Loucy (cell line): ENCODE measurements around the gene DLG2.

Experiments used
- H2AFZ ChIP-seq: fragments of 200-600 bp; sonication (generic); 2 replicates; pipeline ENCODE4 v1.6.0; 2016; ENCODE audit warnings: antibody characterized with exemption, mild to moderate bottlenecking, low read length, moderate library complexity
- H3F3A ChIP-seq: fragments of 200-600 bp; 2 replicates; pipeline ENCODE4 v1.6.0; 2016; ENCODE audit warnings: antibody characterized with exemption, low read depth, mild to moderate bottlenecking
- H3K27me3 ChIP-seq: fragments of 200-600 bp; sonication (generic); 2 replicates; pipeline ENCODE4 v1.6.1; 2014; ENCODE audit warnings: low read length, mild to moderate bottlenecking; ENCODE audit not compliant: insufficient read depth, poor library complexity, severe bottlenecking
- H3K36me3 ChIP-seq: fragments of 200-600 bp; sonication (generic); 2 replicates; pipeline ENCODE4 v1.6.1; 2016; ENCODE audit warnings: low read length; ENCODE audit not compliant: insufficient read depth
- H3K4me1 ChIP-seq: fragments of 200-600 bp; sonication (generic); 2 replicates; pipeline ENCODE4 v1.5.1; 2014; ENCODE audit warnings: low read length, mild to moderate bottlenecking; ENCODE audit not compliant: insufficient read depth, poor library complexity, severe bottlenecking
- H3K4me2 ChIP-seq: fragments of 200-600 bp; sonication (generic); 2 replicates; pipeline ENCODE4 v1.6.0; 2014; ENCODE audit warnings: antibody characterized with exemption, low read length, low read depth, mild to moderate bottlenecking; ENCODE audit not compliant: poor library complexity, severe bottlenecking
- H3K4me3 ChIP-seq: fragments of 200-600 bp; sonication (generic); 2 replicates; pipeline ENCODE4 v1.5.1; 2014; ENCODE audit warnings: low read length, mild to moderate bottlenecking, mixed read lengths; ENCODE audit not compliant: poor library complexity, severe bottlenecking
- H3K79me2 ChIP-seq: fragments of 200-600 bp; sonication (generic); 2 replicates; pipeline ENCODE4 v1.6.1; 2014; ENCODE audit warnings: low read length; ENCODE audit not compliant: insufficient read depth
- H3K9ac ChIP-seq: fragments of 200-600 bp; sonication (generic); 2 replicates; pipeline ENCODE4 v1.6.0; 2014; ENCODE audit warnings: mild to moderate bottlenecking, low read depth, low read length, moderate library complexity; ENCODE audit not compliant: poor library complexity, severe bottlenecking
- H3K9me2 ChIP-seq: fragments of 200-600 bp; sonication (generic); replicated peaks from 2 replicates; pipeline ENCODE4 v1.6.1; 2016; ENCODE audit warnings: low read depth, low read length, mixed read lengths
- H3K9me3 ChIP-seq: fragments of 200-600 bp; sonication (generic); 2 replicates; pipeline ENCODE4 v1.6.1; 2014; ENCODE audit warnings: mild to moderate bottlenecking, antibody characterized with exemption, low read length, low read depth; ENCODE audit not compliant: insufficient read depth
- H4K20me1 ChIP-seq: fragments of 200-600 bp; sonication (generic); 2 replicates; pipeline ENCODE4 v1.6.0; 2014; ENCODE audit warnings: antibody characterized with exemption, low read length, mild to moderate bottlenecking; ENCODE audit not compliant: insufficient read depth, poor library complexity, severe bottlenecking
- EZH2phosphoT487 ChIP-seq: fragments of 200-600 bp; IDR thresholded peaks from 2 replicates; pipeline ENCODE4 v1.6.1; 2018; ENCODE audit warnings: antibody characterized with exemption, mild to moderate bottlenecking, moderate library complexity, borderline replicate concordance
- TF ChIP-seq, protein P1 (sequence below): fragments of 200-600 bp; sonication (generic); conservative IDR thresholded peaks from 2 replicates; pipeline ENCODE4 v1.5.1; 2014; ENCODE audit warnings: mild to moderate bottlenecking, antibody characterized with exemption, low read length

Gene DLG2

DNA sequence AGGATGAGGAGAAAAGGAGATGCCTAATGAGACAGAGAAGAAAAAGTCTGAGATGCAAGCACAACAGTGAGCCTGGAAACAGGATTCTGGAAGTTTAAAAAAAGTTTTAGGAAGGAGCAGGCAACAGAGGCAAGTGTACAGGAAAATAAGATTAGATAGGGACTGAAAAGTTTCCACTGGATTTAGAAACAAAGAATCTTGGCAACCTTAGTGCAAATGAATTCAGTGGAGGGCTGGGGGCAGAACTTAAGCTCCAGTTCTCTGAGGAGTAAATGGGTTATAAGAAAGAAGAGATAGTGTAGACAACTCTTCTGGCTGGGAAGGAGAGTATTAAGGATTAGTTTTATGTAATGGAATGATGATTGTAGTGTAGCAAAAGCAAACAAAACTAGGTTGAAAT lies 1712.1 kb downstream of the DLG2 start:
- Histone ChIP-seq H3K9me2 (no peaks in the 10 kb centered on the region), H3K27me3 (no peaks in the 10 kb centered on the region), H3K4me3 (no peak overlapping the region), H3K4me1 (no peaks in the 10 kb centered on the region), H4K20me1 (no peaks in the 10 kb centered on the region), H2AFZ (no peak overlapping the region), H3K36me3 (no peaks in the 10 kb centered on the region), H3K9me3 (no peaks in the 10 kb centered on the region), H3K9ac (no peak overlapping the region), H3K79me2 (no peaks in the 10 kb centered on the region), H3K4me2 (no peak overlapping the region), H3F3A (no peaks in the 10 kb centered on the region)
- TF ChIP-seq, protein P1, sequence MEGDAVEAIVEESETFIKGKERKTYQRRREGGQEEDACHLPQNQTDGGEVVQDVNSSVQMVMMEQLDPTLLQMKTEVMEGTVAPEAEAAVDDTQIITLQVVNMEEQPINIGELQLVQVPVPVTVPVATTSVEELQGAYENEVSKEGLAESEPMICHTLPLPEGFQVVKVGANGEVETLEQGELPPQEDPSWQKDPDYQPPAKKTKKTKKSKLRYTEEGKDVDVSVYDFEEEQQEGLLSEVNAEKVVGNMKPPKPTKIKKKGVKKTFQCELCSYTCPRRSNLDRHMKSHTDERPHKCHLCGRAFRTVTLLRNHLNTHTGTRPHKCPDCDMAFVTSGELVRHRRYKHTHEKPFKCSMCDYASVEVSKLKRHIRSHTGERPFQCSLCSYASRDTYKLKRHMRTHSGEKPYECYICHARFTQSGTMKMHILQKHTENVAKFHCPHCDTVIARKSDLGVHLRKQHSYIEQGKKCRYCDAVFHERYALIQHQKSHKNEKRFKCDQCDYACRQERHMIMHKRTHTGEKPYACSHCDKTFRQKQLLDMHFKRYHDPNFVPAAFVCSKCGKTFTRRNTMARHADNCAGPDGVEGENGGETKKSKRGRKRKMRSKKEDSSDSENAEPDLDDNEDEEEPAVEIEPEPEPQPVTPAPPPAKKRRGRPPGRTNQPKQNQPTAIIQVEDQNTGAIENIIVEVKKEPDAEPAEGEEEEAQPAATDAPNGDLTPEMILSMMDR = no peak
- no peak for TF ChIP-seq EZH2phosphoT487

DNA sequence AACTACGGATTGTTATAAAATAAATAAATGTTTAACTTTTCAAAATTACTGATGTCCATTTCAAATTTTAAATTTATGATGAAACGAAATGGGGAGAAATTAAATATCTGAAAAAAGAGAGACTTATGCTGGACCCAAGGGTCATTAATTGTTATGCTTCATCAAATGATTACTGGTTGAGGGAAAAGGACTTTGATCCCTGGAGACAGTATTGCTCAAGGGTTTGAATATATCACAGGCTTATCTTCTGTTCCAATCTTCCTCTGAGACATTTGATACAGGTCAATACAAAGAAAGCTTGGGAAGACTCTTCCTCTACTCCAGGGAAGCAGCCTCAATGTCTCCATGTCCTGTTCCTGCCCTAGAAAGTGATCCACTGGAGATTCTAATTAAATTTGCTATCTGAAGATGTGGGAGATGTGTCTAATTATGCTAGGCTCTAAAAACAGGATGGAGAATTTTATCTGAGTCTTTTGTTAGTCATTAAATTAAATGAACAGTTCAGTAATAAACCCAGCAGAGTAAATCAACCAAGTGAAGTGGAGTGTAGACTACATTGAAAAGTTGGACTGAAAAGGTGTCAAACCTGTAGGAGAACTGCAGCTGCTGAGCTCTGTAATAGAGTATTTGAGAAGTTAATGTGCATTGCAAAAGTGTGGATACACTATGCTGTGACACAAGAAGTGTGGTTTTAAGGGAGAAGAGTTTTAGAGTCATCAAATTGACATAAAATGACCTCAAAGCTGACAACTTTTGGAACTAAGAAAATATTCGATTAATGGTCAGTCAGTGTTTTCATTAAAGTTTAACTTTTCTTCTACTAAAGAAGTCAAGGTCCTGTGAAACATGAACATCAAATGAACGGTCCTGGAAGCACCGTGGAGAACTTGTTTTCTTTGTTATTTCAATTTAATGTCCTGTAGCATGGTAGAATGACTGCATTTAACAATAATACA lies 1717.3 kb downstream of the DLG2 start:
- no peaks in the 10 kb centered on the region for H3K9me3 ChIP-seq
- H3K4me2 ChIP-seq = no peak overlapping the region
- no peaks in the 10 kb centered on the region for H3K27me3 ChIP-seq
- TF ChIP-seq, protein P1 = no peak
- TF ChIP-seq EZH2phosphoT487 = no peak
- H3F3A ChIP-seq = no peaks in the 10 kb centered on the region
- no peaks in the 10 kb centered on the region for H4K20me1 ChIP-seq
- H3K9me2 ChIP-seq = no peaks in the 10 kb centered on the region
- H3K4me3 ChIP-seq = no peak overlapping the region
- H3K4me1 ChIP-seq = no peaks in the 10 kb centered on the region
- no peak overlapping the region for H3K9ac ChIP-seq
- no peaks in the 10 kb centered on the region for H3K79me2 ChIP-seq
- H2AFZ ChIP-seq = no peak overlapping the region
- no peaks in the 10 kb centered on the region for H3K36me3 ChIP-seq

DNA sequence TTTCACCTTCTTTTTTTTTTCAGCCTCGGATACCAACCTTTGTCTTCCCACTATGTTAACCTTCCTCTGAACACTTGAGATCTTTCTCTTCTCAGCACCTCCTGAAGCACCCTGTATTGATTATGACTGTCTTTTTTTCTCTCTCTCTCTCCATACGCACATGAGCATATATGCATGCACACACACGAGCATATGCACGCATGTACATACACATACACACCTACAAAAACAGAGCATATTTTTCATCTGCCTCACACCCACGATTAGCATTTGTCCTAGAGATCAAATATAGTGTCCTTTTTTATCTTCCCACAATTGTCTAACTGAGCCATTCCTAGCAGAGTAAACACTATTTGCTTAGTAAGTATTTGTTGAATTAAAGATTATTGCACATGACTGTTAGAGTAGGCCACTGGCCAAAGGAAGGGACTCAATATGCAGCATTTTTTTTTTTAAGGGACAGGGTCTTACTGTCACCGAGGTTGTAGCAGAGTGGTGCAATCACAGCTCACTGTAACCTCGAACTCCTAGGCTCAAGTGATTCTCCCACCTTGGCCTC lies 1718.8 kb downstream of the DLG2 start:
- TF ChIP-seq, protein P1 = no peak
- TF ChIP-seq EZH2phosphoT487 = no peak

More for the DNA sequence above, 1718.8 kb downstream of the DLG2 start:
- Histone ChIP-seq H3K79me2 (no peaks in the 10 kb centered on the region), H2AFZ (no peak overlapping the region), H3K9ac (no peak overlapping the region), H3K4me2 (no peak overlapping the region), H3K4me1 (no peaks in the 10 kb centered on the region), H3K27me3 (no peaks in the 10 kb centered on the region), H3F3A (no peaks in the 10 kb centered on the region), H3K9me3 (no peaks in the 10 kb centered on the region), H4K20me1 (no peaks in the 10 kb centered on the region), H3K9me2 (no peaks in the 10 kb centered on the region), H3K36me3 (no peaks in the 10 kb centered on the region), H3K4me3 (no peak overlapping the region)
